HG03159 (cell line): ENCODE data around the gene STRC.
"Not testable (repeated sequence)": the region's sequence is repeated elsewhere in the genome, so short reads cannot be mapped to it uniquely, and the experiment has no call there.

Experiments used
- ATAC-seq: cut with Tn5 transposase; IDR thresholded peaks from one replicate; pipeline ENCODE4 v1.9.1; 2021; ENCODE audit warnings: mild to moderate bottlenecking, moderate library complexity; ENCODE audit not compliant: unreplicated experiment

STRC gene

DNA sequence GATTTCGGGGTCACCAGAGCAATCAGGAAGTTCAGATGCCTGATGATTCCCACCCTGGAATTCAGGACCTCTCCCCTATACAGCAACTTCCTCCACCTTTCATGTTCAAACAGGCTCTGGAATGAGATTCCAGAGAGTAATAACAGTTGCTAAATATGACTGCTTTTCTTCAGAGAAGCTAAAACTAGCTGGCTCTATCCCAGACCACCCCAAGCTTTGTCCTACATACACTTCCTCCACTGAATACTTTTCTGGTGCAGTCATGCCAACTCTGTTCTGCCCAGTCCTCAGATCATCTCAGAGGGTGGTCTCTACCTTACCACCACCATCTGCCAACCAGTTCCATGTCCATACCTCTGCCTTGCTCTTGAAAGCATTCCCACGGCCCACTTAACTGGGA, 52.0 kb downstream of the STRC start:
- ATAC-seq, result not testable (repeated sequence)

DNA sequence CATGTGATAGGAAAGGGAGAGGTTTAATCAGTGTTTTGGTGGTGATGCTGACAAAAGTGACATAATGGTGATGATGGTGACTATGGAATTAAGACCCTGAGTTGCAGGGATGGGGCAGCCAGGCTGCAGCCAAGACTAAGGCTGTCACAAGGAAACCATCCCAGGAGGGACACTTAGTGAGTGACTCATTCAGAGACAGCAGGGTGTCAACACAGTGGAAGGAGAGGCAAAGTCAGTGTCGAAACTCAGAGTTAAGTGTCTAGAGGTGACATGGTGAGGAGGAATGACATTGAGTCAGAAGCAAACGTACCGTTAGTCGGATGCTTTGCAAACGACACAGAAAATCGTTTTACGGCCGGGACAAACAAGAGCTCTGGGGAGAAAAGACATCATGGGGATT, 54.8 kb downstream of the STRC start:
- ATAC-seq, result not testable (repeated sequence)

DNA sequence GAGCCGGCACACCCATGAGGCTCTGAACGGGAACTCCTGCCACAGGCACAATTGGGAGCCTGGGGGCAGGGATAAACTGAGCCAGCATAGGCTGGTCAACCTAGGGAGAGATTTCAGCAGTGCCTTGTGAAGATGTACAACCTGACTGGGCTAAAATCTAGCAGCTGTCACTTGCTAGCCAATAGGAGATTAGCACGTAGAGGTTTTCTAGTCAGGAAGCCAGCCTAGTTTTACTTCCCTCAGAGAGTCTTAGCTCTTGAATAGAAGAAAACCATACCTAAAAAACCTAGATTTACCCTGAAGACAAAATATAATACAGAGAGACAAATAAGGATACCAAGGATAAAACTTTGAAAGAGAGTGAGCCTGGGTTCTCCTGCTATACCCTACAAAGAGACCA, 55.8 kb downstream of the STRC start:
- ATAC-seq, result not testable (repeated sequence)

DNA sequence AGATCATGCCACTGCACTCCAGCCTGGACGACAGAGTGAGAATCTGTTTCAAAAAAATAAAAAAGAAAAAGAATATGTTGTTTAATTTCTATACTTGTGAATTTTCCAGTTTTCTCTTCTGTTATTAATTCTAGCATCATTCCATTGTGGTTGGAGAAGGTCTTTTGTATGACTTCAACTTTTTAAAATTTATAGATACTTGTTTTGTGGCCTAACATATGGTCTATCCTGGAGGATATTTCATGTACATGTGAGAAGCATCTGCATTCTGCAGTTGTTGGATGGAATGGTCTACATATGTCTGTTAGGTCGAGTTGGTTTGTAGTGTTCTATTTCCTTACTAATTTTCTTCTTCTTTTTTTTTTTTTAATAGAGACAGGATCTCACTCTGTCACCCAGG, 65.6 kb downstream of the STRC start:
- no peak for ATAC-seq

DNA sequence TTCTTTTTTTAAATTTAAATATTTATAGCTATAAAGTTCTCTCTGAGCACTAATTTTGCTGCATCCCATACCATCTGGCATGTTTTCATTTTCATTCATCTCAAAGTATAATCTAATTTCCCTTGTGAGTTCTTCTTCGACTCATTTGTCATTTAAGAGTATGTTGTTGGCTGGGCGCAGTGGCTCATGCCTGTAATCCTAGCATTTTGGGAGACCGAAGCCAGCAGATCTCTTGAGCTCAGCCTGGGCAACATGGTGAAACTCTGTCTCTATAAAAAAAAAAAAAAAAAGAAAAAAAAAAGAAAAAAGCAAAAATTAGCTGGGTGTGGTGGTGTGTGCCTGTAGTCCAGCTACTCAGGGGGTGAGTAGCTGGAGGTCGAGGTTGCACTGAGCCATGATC, 66.3 kb downstream of the STRC start:
- no peak for ATAC-seq

DNA sequence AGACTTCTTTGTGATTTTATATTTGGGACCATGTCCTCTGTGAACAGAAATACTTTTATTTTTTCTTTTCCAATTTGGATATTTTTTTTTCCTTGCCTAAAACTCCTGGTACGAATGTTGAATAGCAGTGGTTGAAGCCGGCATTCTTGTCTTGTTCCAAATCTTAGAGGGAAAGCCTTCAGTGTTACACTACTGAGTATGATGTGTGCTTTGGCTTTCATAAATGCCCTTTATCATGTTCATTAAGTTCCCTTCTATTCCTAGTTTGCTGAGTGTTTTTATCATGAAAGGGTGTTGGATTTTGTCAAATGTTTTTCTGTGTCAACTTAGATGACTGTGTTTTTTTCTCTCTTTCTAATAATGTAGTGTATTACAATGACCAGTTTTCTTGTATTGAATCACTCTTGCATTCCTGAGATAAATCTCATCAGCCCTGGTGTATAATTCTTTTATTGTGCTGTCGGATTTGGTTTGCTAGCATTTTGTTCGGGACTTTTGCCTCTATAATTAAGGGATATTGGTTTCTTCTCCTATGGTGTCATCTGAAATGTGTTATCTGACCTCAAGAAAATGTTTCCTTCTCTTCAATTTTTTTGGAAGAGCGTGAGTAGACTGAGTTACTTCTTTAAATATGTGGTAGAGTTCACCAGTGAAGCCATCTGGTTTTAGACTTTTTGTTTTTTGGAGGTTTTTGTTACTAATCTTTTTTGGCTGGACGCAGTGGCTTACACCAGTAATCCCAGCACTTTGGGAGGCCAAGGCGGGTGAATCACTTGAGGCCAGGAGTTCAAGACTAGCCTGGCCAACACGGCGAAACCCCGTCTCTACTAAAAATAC, 67.9 kb downstream of the STRC start:
- no peak for ATAC-seq
